ENCODE results near the gene MYO1F.

The MYO1F gene

DNA sequence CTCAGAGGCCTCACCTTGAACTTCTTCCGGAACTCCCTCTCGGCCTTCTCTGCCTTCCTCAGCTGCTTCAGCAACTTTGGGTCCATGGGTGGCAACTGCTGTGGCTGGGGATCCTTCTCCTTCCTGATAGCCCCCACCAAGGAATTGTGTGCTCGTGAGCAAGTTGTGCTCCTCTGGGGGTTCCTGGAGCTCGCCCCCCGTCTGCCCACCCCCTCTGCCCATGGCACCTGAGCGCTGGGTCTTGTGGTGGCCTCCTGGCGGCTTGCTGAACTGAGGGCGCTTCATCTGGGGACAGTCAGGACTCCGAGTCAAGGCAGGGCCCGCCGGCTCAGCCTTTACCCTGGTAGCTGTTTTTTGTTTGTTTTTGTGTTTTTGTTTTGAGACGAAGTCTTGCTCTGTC lies 86.4 kb downstream of the MYO1F start:
- no peak overlapping the region for H3K27ac ChIP-seq (ENCODE audit: low read depth, low read length, severe bottlenecking)
- 92 to 97% methylated on average over 5 to 12 of the region's 12 CpGs for WGBS, 2 experiments (ENCODE audit: insufficient coverage in 2 of 2)
- no peak overlapping the region for H3K4me3 ChIP-seq (ENCODE audit: extremely low read depth, insufficient read depth, low read length, poor library complexity, severe bottlenecking)
- no peaks in the 10 kb centered on the region for H3K4me1 ChIP-seq (ENCODE audit: control insufficient read depth, insufficient read depth, low read length, poor library complexity, severe bottlenecking)
- no peaks in the 10 kb centered on the region for H3K9me3 ChIP-seq (ENCODE audit: control insufficient read depth, low read length)
- peaks cover 46% of the 10 kb centered on the region for H3K36me3 ChIP-seq (ENCODE audit: control insufficient read depth, insufficient read depth, low read length)

DNA sequence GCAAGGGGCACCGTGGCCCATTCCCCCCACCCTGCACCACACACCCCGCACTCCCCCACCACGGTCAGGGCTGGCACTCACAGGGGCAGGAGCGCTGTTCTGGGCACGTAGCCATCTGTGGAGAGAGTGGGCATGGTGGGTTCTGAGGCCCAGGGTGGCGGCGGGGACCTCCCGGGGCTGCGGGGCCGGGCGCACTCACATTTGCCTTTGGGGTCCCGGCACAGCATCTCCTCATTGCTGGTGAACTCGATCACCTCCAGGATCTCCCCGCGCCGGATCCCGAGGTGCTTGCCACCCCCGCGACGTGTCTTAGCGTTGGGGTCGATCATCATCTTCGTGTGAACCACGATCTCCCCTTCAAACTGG lies 86.9 kb downstream of the MYO1F start:
- H3K27ac ChIP-seq (ENCODE audit: low read depth, low read length, severe bottlenecking) = no peak overlapping the region
- no peak overlapping the region for H3K4me3 ChIP-seq (ENCODE audit: extremely low read depth, insufficient read depth, low read length, poor library complexity, severe bottlenecking)
- no peaks in the 10 kb centered on the region for H3K4me1 ChIP-seq (ENCODE audit: control insufficient read depth, insufficient read depth, low read length, poor library complexity, severe bottlenecking)
- no peaks in the 10 kb centered on the region for H3K9me3 ChIP-seq (ENCODE audit: control insufficient read depth, low read length)
- H3K36me3 ChIP-seq (ENCODE audit: control insufficient read depth, insufficient read depth, low read length) = peaks cover 51% of the 10 kb centered on the region
- WGBS, 2 experiments (ENCODE audit: insufficient coverage in 2 of 2) = 98 to 99% methylated on average over 20 to 21 of the region's 24 CpGs

DNA sequence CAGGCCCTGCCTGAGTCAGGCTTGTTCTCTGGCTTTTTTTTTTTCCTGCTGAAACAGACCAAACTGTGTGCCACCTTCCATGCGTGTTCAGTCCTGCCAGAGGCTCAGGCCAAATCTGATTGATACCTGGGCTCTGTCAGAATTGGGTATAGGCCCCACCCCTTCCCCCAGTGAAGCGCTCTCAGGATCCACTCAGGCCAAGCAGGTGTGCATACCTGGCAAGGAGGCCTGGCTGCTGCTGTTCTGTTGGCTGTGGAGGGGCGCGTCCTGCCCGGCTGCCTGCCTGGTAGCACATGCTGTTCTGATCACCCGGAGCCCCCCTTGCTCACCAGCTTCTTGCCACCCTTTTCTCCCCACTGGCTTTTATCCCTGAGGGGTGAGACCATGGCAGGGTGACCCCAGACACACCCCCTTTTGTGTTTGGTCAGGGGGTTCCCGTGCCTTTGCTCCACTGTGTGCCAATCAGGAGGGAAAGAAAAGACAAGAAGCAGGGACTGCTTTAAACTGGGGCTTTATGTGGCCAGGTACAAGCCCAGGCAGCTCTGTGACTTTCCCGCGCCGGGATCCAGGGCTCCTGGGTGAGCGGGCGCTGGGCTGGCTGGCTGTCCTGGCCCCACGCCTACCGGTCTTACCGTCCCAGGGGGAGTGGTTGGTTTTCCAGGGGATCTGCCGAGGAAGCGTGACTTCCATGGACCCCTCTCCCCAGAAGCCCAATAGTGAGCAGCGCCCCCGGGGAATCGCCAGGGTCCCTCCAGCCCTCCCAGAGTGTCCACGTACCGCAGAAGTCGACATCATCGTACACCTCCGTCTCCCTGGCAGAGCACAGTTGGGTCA lies 87.5 kb downstream of the MYO1F start:
- WGBS, 2 experiments (ENCODE audit: insufficient coverage in 2 of 2) = 95 to 99% methylated on average over 19 to 21 of the region's 25 CpGs
- no peaks in the 10 kb centered on the region for H3K9me3 ChIP-seq (ENCODE audit: control insufficient read depth, low read length)
- H3K27ac ChIP-seq (ENCODE audit: low read depth, low read length, severe bottlenecking) = no peak overlapping the region
- no peaks in the 10 kb centered on the region for H3K4me1 ChIP-seq (ENCODE audit: control insufficient read depth, insufficient read depth, low read length, poor library complexity, severe bottlenecking)
- peaks cover 57% of the 10 kb centered on the region for H3K36me3 ChIP-seq (ENCODE audit: control insufficient read depth, insufficient read depth, low read length)
- H3K4me3 ChIP-seq (ENCODE audit: extremely low read depth, insufficient read depth, low read length, poor library complexity, severe bottlenecking) = no peak overlapping the region

DNA sequence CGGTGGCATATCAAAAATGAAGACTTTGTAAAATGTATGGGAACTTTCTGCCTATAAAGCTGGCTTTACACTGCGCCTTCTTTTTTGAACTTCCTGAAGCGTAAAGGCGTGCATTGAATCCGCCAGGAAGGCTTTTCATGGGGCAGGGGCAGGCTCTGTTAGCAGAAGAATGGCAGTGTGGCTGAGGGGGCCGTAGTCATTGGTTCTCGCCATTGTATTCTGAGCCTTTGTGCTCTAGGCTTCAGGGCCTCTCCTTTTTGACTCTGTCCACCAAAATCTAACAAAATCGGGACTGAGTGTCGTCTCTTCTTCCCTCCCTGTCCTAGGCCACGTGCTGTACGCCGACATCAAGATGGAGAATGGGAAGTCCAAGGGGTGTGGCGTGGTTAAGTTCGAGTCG lies 88.9 kb downstream of the MYO1F start:
- peaks cover 71% of the 10 kb centered on the region for H3K36me3 ChIP-seq (ENCODE audit: control insufficient read depth, insufficient read depth, low read length)

DNA sequence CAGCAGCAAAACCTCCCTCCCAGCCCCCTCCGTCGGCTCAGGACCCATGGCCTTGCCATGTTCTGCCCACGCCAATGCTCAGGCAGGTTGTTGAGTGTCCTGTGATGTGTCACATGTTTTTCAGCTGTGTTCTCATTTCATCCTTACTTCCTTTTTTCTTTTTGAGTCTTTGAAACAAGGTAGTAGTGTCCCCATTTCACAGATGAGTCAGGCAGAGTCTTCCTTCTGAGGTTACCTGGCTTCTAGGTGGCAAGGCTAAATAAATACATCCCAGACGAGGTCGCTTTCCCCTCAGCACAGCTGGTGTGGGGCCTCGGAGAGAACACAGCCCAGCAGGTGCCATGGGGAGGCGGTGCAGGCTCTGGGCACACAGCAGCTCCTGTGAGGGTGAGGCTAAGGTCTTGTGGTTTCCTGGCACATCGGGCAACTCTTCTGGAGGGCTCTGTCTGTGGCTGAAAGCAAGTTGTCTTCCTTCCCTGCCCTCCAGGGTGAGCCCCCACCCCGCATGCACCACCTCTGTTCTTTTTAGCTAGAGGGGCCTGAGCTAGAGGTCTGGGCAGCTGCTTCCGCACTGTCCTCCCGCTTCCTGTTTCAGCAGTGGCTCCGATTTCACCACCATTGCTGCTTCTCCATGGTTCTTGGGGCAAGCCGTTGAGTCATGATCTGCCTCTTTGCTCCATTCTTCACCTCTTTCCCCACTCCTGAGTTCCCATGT lies 89.9 kb downstream of the MYO1F start:
- 94 to 97% methylated on average over 9 to 11 of the region's 13 CpGs for WGBS, 2 experiments (ENCODE audit: insufficient coverage in 2 of 2)
- Histone ChIP-seq H3K4me1 (ENCODE audit: control insufficient read depth, insufficient read depth, low read length, poor library complexity, severe bottlenecking) (no peaks in the 10 kb centered on the region), H3K4me3 (ENCODE audit: extremely low read depth, insufficient read depth, low read length, poor library complexity, severe bottlenecking) (no peak overlapping the region), H3K9me3 (ENCODE audit: control insufficient read depth, low read length) (no peaks in the 10 kb centered on the region), H3K27ac (ENCODE audit: low read depth, low read length, severe bottlenecking) (peak overlapping the region; percentile 10), H3K36me3 (ENCODE audit: control insufficient read depth, insufficient read depth, low read length) (peaks cover 81% of the 10 kb centered on the region)

More for the DNA sequence above, 88.9 kb downstream of the MYO1F start:
- peak overlapping the region; percentile 25 for H3K27ac ChIP-seq (ENCODE audit: low read depth, low read length, severe bottlenecking)
- WGBS, 2 experiments (ENCODE audit: insufficient coverage in 2 of 2) = 75 to 76% methylated on average over 10 of the region's 15 CpGs
- H3K4me3 ChIP-seq (ENCODE audit: extremely low read depth, insufficient read depth, low read length, poor library complexity, severe bottlenecking) = no peak overlapping the region
- H3K9me3 ChIP-seq (ENCODE audit: control insufficient read depth, low read length) = no peaks in the 10 kb centered on the region
- H3K4me1 ChIP-seq (ENCODE audit: control insufficient read depth, insufficient read depth, low read length, poor library complexity, severe bottlenecking) = no peaks in the 10 kb centered on the region

DNA sequence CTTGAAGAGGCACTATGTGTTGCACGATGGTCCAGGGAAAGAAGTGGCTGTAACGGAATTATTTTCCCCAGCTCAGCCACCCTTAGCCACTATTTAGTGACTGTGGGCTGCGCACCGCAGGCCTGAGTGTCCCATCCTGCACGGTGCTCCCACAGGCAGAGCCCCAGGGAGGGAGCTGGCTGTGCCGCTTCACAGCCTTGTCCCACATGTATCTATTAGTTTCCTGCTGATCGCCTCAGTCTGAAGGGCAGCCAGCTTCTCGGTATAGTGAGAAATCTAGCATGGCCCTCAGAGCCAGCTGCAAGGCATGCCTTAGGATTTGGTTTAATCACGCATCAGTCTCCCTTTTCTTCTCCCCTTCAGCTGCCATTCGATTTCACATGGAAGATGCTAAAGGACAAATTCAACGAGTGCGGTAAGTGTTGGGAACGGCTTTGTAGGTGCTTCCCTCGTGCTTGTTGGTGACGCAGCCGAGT lies 90.5 kb downstream of the MYO1F start:
- H3K4me1 ChIP-seq (ENCODE audit: control insufficient read depth, insufficient read depth, low read length, poor library complexity, severe bottlenecking) = no peaks in the 10 kb centered on the region
- no peak overlapping the region for H3K27ac ChIP-seq (ENCODE audit: low read depth, low read length, severe bottlenecking)
- H3K4me3 ChIP-seq (ENCODE audit: extremely low read depth, insufficient read depth, low read length, poor library complexity, severe bottlenecking) = no peak overlapping the region
- peaks cover 87% of the 10 kb centered on the region for H3K36me3 ChIP-seq (ENCODE audit: control insufficient read depth, insufficient read depth, low read length)
- no peaks in the 10 kb centered on the region for H3K9me3 ChIP-seq (ENCODE audit: control insufficient read depth, low read length)
- 96 to 98% methylated on average over 16 of the region's 16 CpGs for WGBS, 2 experiments (ENCODE audit: insufficient coverage in 2 of 2)

DNA sequence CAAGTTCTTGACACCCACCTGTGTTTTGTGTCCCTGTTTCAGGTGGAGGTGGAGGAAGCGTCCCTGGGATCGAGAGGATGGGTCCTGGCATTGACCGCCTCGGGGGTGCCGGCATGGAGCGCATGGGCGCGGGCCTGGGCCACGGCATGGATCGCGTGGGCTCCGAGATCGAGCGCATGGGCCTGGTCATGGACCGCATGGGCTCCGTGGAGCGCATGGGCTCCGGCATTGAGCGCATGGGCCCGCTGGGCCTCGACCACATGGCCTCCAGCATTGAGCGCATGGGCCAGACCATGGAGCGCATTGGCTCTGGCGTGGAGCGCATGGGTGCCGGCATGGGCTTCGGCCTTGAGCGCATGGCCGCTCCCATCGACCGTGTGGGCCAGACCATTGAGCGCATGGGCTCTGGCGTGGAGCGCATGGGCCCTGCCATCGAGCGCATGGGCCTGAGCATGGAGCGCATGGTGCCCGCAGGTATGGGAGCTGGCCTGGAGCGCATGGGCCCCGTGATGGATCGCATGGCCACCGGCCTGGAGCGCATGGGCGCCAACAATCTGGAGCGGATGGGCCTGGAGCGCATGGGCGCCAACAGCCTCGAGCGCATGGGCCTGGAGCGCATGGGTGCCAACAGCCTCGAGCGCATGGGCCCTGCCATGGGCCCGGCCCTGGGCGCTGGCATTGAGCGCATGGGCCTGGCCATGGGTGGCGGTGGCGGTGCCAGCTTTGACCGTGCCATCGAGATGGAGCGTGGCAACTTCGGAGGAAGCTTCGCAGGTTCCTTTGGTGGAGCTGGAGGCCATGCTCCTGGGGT lies 91.5 kb downstream of the MYO1F start:
- Histone ChIP-seq H3K4me1 (ENCODE audit: control insufficient read depth, insufficient read depth, low read length, poor library complexity, severe bottlenecking) (no peaks in the 10 kb centered on the region), H3K36me3 (ENCODE audit: control insufficient read depth, insufficient read depth, low read length) (peaks cover 94% of the 10 kb centered on the region), H3K9me3 (ENCODE audit: control insufficient read depth, low read length) (no peaks in the 10 kb centered on the region), H3K4me3 (ENCODE audit: extremely low read depth, insufficient read depth, low read length, poor library complexity, severe bottlenecking) (no peak overlapping the region), H3K27ac (ENCODE audit: low read depth, low read length, severe bottlenecking) (no peak overlapping the region)
- WGBS, 2 experiments (ENCODE audit: insufficient coverage in 2 of 2) = 98% methylated on average over 61 to 62 of the region's 62 CpGs

DNA sequence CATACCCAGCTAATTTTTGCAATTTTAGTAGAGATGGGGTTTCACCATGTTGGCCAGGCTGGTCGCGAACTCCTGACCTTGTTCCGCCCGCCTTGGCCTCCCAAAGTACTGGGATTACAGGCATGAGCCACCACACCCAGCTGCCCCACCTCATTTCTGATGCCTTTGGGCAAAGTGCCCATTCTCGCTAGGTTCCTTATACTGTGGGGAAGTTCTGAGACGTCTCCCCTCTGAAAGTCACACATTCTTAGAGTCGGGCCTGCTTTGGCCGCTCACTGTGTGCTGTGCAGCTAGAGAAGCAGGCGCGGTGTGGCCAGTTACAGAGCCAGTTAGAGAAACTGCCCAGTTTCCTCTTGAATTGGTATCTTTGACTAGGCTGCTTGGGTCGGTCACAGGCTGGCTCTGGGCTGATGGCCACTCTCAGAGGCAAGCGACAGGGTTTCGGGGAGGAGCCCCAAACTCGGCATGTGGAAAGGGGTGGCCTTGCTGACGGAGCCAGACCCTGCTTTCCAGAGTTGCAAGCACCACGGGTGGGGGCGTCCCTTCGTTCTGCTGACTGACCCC lies 92.8 kb downstream of the MYO1F start:
- no peaks in the 10 kb centered on the region for H3K9me3 ChIP-seq (ENCODE audit: control insufficient read depth, low read length)
- no peak overlapping the region for H3K4me3 ChIP-seq (ENCODE audit: extremely low read depth, insufficient read depth, low read length, poor library complexity, severe bottlenecking)
- 92 to 98% methylated on average over 14 to 15 of the region's 18 CpGs for WGBS, 2 experiments (ENCODE audit: insufficient coverage in 2 of 2)
- no peak overlapping the region for H3K27ac ChIP-seq (ENCODE audit: low read depth, low read length, severe bottlenecking)
- H3K36me3 ChIP-seq (ENCODE audit: control insufficient read depth, insufficient read depth, low read length) = peaks cover 92% of the 10 kb centered on the region
- no peaks in the 10 kb centered on the region for H3K4me1 ChIP-seq (ENCODE audit: control insufficient read depth, insufficient read depth, low read length, poor library complexity, severe bottlenecking)

DNA sequence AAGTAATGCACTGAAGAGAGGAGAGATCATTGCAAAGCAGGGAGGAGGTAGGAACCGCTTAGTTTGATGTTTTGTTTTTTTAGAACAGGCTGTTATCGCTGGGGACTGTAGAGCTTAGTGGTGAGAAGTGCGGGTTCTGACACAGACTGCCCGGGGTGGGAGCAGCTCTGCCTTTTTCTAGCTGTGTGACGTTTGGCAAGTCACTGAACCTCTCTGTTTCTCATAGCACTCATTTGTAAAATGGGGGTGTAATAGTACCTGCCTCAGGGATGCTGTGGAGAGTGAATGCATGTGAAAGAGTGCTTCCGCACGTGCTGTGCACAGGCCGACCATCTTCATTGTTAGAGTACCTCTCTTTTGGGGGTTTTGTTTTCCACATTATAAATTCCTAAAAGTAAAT lies 94.1 kb downstream of the MYO1F start:
- 100% methylated on average over 2 to 5 of the region's 8 CpGs for WGBS, 2 experiments (ENCODE audit: insufficient coverage in 2 of 2)
- H3K4me1 ChIP-seq (ENCODE audit: control insufficient read depth, insufficient read depth, low read length, poor library complexity, severe bottlenecking) = no peaks in the 10 kb centered on the region
- H3K4me3 ChIP-seq (ENCODE audit: extremely low read depth, insufficient read depth, low read length, poor library complexity, severe bottlenecking) = no peak overlapping the region
- H3K36me3 ChIP-seq (ENCODE audit: control insufficient read depth, insufficient read depth, low read length) = peaks cover 93% of the 10 kb centered on the region
- no peaks in the 10 kb centered on the region for H3K9me3 ChIP-seq (ENCODE audit: control insufficient read depth, low read length)
- no peak overlapping the region for H3K27ac ChIP-seq (ENCODE audit: low read depth, low read length, severe bottlenecking)

DNA sequence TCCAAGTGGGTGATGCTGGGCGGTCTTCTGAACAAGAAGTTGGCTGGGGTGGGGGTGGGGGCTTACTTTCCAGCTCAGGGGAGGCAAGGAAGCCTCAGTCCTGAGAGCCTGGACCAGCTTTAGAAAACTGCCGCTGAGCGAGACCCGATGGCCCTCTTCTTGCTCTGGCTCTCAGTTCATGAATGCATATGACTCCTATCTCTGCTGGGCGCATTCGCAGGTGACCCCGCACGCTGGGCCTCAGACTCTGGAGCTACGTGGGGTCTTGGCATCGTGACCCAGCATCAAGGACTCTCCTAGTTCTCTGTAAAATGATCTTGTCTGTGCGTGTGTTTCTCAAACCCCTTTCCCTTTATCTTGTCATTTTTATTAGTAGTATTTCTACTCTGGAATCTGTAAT lies 94.5 kb downstream of the MYO1F start:
- peaks cover 93% of the 10 kb centered on the region for H3K36me3 ChIP-seq (ENCODE audit: control insufficient read depth, insufficient read depth, low read length)
- 99 to 100% methylated on average over 8 to 10 of the region's 11 CpGs for WGBS, 2 experiments (ENCODE audit: insufficient coverage in 2 of 2)
- H3K27ac ChIP-seq (ENCODE audit: low read depth, low read length, severe bottlenecking) = no peak overlapping the region
- H3K4me1 ChIP-seq (ENCODE audit: control insufficient read depth, insufficient read depth, low read length, poor library complexity, severe bottlenecking) = no peaks in the 10 kb centered on the region
- H3K9me3 ChIP-seq (ENCODE audit: control insufficient read depth, low read length) = no peaks in the 10 kb centered on the region
- H3K4me3 ChIP-seq (ENCODE audit: extremely low read depth, insufficient read depth, low read length, poor library complexity, severe bottlenecking) = no peak overlapping the region

All from mesodermal cell (in vitro differentiated cells).